MM.1S (cell line): ENCODE measurements around the gene DSCAM.
A peak's percentile ranks its signal among the peaks of the same experiment; 100 is the strongest.

Source experiments
- DNase-seq: peaks from one replicate; pipeline ENCODE4 v3.0.0-alpha.2; 2015
- H2AFZ ChIP-seq: fragments of 300-600 bp; sonication (generic); 2 replicates; pipeline ENCODE4 v1.6.0; 2016; ENCODE audit warnings: antibody characterized with exemption, low read length
- H3F3A ChIP-seq: fragments of 300-600 bp; sonication (generic); 2 replicates; pipeline ENCODE4 v1.6.1; 2016; ENCODE audit warnings: mild to moderate bottlenecking, antibody characterized with exemption, low read length, moderate library complexity, mixed read lengths; ENCODE audit not compliant: insufficient read depth
- H3K27ac ChIP-seq: fragments of 300-600 bp; sonication (generic); 2 replicates; pipeline ENCODE4 v1.5.1; 2016; ENCODE audit warnings: mild to moderate bottlenecking, low read length
- H3K27me3 ChIP-seq: fragments of 300-600 bp; sonication (generic); replicated peaks from 2 replicates; pipeline ENCODE4 v1.6.0; 2016; ENCODE audit warnings: low read length; ENCODE audit not compliant: insufficient read depth
- H3K36me3 ChIP-seq: fragments of 300-600 bp; sonication (generic); replicated peaks from 2 replicates; pipeline ENCODE4 v1.6.1; 2016; ENCODE audit warnings: mild to moderate bottlenecking, low read length, mixed read lengths; ENCODE audit not compliant: insufficient read depth
- H3K4me1 ChIP-seq: fragments of 300-600 bp; sonication (generic); 2 replicates; pipeline ENCODE4 v1.6.1; 2016; ENCODE audit warnings: low read length, mixed read lengths
- H3K4me2 ChIP-seq: fragments of 300-600 bp; sonication (generic); 2 replicates; pipeline ENCODE4 v1.6.0; 2016; ENCODE audit warnings: low read depth, low read length
- H3K4me3 ChIP-seq: fragments of 300-600 bp; sonication (generic); 2 replicates; pipeline ENCODE4 v1.5.1; 2016; ENCODE audit warnings: low read length, mixed read lengths
- H3K79me2 ChIP-seq: fragments of 300-600 bp; sonication (generic); 2 replicates; pipeline ENCODE4 v1.6.1; 2016; ENCODE audit warnings: mixed run types, low read length, mixed read lengths
- H3K9ac ChIP-seq: fragments of 300-600 bp; sonication (generic); 2 replicates; pipeline ENCODE4 v1.6.1; 2016; ENCODE audit warnings: low read length, mixed read lengths
- H3K9me2 ChIP-seq: fragments of 300-600 bp; sonication (generic); replicated peaks from 2 replicates; pipeline ENCODE4 v1.6.1; 2016; ENCODE audit warnings: mild to moderate bottlenecking, low read length, mixed read lengths; ENCODE audit not compliant: insufficient read depth
- H3K9me3 ChIP-seq: fragments of 300-600 bp; sonication (generic); replicated peaks from 2 replicates; pipeline ENCODE4 v1.6.1; 2016; ENCODE audit warnings: mild to moderate bottlenecking, low read length, mixed read lengths; ENCODE audit not compliant: insufficient read depth
- H4K20me1 ChIP-seq: fragments of 300-600 bp; sonication (generic); 2 replicates; pipeline ENCODE4 v1.6.1; 2016; ENCODE audit warnings: mild to moderate bottlenecking, low read length, moderate library complexity, mixed read lengths; ENCODE audit not compliant: insufficient read depth
- CTCF ChIP-seq: fragments of 300-600 bp; sonication (generic); IDR thresholded peaks from 2 replicates; pipeline ENCODE4 v1.5.1; 2016; ENCODE audit warnings: antibody characterized with exemption, low read length, mixed read lengths
- EZH2 ChIP-seq: fragments of 300-600 bp; sonication (generic); optimal IDR thresholded peaks from 2 replicates; pipeline ENCODE3; 2017; ENCODE audit warnings: low read depth, mild to moderate bottlenecking, antibody characterized with exemption, low read length, mixed read lengths
- EZH2phosphoT487 ChIP-seq: fragments of 300-600 bp; sonication (generic); IDR thresholded peaks from 2 replicates; pipeline ENCODE4 v1.6.1; 2018; ENCODE audit warnings: antibody characterized with exemption, low read length

The DSCAM gene

DNA sequence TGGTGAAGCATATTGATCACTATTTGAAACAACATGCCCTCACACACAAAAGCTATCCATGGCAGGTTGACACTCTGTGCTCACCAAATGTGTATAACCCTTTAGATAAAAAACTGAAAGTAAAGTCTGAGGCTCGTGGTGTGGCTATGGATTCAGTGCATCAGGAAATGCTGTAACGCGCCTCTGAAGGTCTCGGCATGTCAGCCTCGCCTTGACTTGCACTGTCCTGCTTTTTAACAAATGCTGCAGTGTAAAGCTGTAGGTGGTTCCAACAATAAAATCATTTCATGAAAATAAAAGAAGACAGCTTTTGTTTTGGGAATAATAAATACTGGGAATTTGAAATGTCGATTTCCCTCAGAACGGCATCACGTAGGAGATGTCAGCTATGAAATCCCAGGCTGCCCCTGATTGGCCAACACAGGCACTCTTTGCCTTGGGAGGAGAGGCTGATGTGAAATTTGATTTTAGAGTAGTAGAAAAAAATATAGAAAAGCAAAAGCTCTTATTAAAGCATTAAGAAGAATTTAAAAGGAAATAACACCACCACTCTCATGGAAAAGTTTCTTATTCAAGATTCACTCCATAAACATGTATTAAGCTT is 168.2 kb downstream of the DSCAM start:
- DNase-seq = peak; percentile 63
- H3K27ac ChIP-seq = no peak overlapping the region

DNA sequence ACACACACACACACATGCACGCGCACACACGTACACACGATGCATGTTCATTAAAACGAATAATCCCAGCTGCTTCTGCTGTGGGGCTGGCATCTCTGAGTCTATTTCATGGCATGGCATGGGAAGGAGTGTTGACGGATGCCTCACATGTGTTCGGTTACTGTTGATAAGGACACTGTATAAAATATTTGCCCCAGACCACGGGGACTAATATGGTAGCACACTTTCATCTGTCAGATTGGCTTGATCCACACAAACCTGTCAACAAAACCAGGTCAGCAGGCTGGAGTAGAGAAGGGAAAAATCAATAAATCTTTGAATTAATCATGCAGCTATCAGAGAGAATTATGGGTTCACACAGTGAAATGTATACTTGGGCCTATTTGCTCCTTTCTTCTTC is 171.9 kb downstream of the DSCAM start:
- Histone ChIP-seq H3K4me2 (no peak overlapping the region), H3K4me1 (peaks cover 6% of the 10 kb centered on the region), H3K9ac (no peak overlapping the region), H2AFZ (no peak overlapping the region), H3K9me3 (no peaks in the 10 kb centered on the region), H3K36me3 (no peaks in the 10 kb centered on the region), H4K20me1 (no peaks in the 10 kb centered on the region), H3K27ac (no peak overlapping the region), H3K4me3 (no peak overlapping the region), H3K27me3 (no peaks in the 10 kb centered on the region), H3K79me2 (no peaks in the 10 kb centered on the region), H3F3A (0 out of 2 replicates have a peak, but pooled peaks cover 1% of the 10 kb centered on the region), H3K9me2 (no peaks in the 10 kb centered on the region)
- TF ChIP-seq EZH2 = no peak
- TF ChIP-seq EZH2phosphoT487 = no peak
- TF ChIP-seq CTCF = no peak
- no peak for DNase-seq

More for the DNA sequence above, 168.2 kb downstream of the DSCAM start:
- Histone ChIP-seq H4K20me1 (no peaks in the 10 kb centered on the region), H3K4me2 (peak overlapping the region; percentile 41), H3K27me3 (no peaks in the 10 kb centered on the region), H3K9ac (no peak overlapping the region; the same call in 1 of the 2 replicates), H3F3A (peaks cover 8% of the 10 kb centered on the region), H3K4me3 (peak overlapping the region; percentile 43), H2AFZ (peak overlapping the region; percentile 35), H3K4me1 (peaks cover 16% of the 10 kb centered on the region), H3K36me3 (no peaks in the 10 kb centered on the region), H3K9me3 (no peaks in the 10 kb centered on the region), H3K9me2 (no peaks in the 10 kb centered on the region), H3K79me2 (no peaks in the 10 kb centered on the region)
- TF ChIP-seq CTCF (no peak), EZH2 (no peak), EZH2phosphoT487 (no peak)

DNA sequence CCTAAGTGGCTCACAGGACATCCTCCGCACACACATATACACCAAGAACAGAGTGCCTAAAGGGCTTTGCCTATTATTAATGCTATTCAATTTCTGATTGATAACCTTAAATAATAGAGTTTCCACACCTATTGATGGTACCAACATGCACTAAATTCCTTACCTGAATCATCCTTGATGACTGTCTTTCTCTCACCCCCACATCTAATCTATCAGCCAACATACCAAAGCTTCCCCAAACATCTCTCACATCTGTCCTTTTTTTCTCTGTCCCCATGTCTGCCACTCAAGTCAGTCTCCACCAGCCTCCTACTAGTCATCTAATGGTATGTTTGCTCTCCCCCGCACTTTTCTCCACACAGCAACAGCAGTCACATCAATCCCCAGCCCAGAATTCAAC is 174.4 kb downstream of the DSCAM start:
- no peak for TF ChIP-seq CTCF
- no peak for TF ChIP-seq EZH2
- TF ChIP-seq EZH2phosphoT487 = no peak
- Histone ChIP-seq H3K79me2 (no peaks in the 10 kb centered on the region), H3K27me3 (no peaks in the 10 kb centered on the region), H3F3A (no peaks in the 10 kb centered on the region), H3K9me2 (no peaks in the 10 kb centered on the region), H2AFZ (no peak overlapping the region), H3K9ac (no peak overlapping the region), H4K20me1 (no peaks in the 10 kb centered on the region), H3K27ac (no peak overlapping the region), H3K36me3 (no peaks in the 10 kb centered on the region), H3K4me3 (no peak overlapping the region), H3K9me3 (no peaks in the 10 kb centered on the region), H3K4me2 (no peak overlapping the region), H3K4me1 (no peaks in the 10 kb centered on the region)
- no peak for DNase-seq
